ENCODE measurements around the gene OLFML1. TPM values are rescaled to one million over a fixed set of nuclear protein-coding genes. Genes with fewer than 3 reads are reported as not detected.

OLFML1 gene
- total and polyA plus RNA-seq, 2 of the 13 experiments (the other 11 are each of a cell fraction or from before 2014, with no cell fraction given), result 0.89 to 0.90 TPM

DNA sequence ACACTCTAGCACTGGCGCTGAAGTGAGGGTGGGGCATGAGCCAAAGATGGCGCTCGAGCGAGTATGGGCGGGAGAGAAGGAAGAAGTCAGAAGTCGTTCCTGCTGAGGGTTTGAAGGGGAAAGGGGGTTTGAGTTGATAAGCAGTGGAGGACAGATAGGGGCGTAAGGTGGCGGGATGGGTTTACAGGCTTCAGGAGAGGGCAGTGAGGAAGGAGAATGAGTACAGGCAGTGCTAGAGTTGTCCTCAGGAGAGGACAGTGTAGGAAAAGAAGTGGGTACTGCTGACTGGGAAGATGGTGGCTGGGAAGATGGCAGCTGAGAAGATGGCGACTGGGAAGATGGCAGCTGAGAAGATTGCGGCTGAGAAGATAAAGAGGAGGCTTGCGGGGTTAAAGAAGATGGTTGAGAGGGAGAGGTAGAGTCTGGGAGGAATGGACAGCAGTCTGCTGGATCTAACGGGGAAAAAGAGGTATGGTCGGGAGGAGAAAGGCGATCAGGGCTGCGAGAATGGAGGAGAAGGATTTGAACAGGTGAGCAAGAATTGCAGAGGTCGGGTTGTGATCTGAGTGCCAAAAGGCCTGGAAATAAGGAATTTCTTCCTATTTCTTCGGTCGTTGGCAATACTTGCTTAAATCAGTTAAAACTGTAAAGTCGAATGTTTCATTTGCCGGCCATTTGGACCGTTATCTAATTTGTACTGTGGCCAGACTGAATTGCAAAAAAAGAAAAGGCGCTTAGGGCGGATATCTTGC is 33.7 kb downstream of the OLFML1 start (continued):
- TF ChIP-seq, protein P1, sequence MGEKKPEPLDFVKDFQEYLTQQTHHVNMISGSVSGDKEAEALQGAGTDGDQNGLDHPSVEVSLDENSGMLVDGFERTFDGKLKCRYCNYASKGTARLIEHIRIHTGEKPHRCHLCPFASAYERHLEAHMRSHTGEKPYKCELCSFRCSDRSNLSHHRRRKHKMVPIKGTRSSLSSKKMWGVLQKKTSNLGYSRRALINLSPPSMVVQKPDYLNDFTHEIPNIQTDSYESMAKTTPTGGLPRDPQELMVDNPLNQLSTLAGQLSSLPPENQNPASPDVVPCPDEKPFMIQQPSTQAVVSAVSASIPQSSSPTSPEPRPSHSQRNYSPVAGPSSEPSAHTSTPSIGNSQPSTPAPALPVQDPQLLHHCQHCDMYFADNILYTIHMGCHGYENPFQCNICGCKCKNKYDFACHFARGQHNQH (CRISPR knock-in tag; IDR thresholded peaks at IDR 0.05), result no peak
- TF ChIP-seq ZSCAN25 (CRISPR knock-in tag; IDR thresholded peaks at IDR 0.05), result no peak
- no peak for TF ChIP-seq RORA (CRISPR knock-in tag; IDR thresholded peaks at IDR 0.05)
- TF ChIP-seq GPN1 (CRISPR knock-in tag; IDR thresholded peaks at IDR 0.05; ENCODE audit: borderline replicate concordance), result no peak
- TF ChIP-seq, protein P2, sequence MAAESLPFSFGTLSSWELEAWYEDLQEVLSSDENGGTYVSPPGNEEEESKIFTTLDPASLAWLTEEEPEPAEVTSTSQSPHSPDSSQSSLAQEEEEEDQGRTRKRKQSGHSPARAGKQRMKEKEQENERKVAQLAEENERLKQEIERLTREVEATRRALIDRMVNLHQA (CRISPR knock-in tag; IDR thresholded peaks at IDR 0.05), result no peak
- TF ChIP-seq, protein P3, sequence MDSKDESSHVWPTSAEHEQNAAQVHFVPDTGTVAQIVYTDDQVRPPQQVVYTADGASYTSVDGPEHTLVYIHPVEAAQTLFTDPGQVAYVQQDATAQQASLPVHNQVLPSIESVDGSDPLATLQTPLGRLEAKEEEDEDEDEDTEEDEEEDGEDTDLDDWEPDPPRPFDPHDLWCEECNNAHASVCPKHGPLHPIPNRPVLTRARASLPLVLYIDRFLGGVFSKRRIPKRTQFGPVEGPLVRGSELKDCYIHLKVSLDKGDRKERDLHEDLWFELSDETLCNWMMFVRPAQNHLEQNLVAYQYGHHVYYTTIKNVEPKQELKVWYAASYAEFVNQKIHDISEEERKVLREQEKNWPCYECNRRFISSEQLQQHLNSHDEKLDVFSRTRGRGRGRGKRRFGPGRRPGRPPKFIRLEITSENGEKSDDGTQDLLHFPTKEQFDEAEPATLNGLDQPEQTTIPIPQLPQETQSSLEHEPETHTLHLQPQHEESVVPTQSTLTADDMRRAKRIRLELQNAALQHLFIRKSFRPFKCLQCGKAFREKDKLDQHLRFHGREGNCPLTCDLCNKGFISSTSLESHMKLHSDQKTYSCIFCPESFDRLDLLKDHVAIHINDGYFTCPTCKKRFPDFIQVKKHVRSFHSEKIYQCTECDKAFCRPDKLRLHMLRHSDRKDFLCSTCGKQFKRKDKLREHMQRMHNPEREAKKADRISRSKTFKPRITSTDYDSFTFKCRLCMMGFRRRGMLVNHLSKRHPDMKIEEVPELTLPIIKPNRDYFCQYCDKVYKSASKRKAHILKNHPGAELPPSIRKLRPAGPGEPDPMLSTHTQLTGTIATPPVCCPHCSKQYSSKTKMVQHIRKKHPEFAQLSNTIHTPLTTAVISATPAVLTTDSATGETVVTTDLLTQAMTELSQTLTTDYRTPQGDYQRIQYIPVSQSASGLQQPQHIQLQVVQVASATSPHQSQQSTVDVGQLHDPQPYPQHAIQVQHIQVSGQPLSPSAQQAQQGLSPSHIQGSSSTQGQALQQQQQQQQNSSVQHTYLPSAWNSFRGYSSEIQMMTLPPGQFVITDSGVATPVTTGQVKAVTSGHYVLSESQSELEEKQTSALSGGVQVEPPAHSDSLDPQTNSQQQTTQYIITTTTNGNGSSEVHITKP (CRISPR knock-in tag; IDR thresholded peaks at IDR 0.05; ENCODE audit: low read depth), result no peak
- TF ChIP-seq PITX1 (CRISPR knock-in tag; IDR thresholded peaks at IDR 0.05), result no peak
- TF ChIP-seq EZH2 (conservative IDR thresholded peaks at IDR 0.05; ENCODE audit: low read depth, low read length), result no peak
- no peak for TF ChIP-seq ZNF367 (CRISPR knock-in tag; IDR thresholded peaks at IDR 0.05; ENCODE audit: borderline replicate concordance)
- TF ChIP-seq ZBTB1 (CRISPR knock-in tag; IDR thresholded peaks at IDR 0.05; ENCODE audit: borderline replicate concordance), result no peak
- TF ChIP-seq, protein P4, sequence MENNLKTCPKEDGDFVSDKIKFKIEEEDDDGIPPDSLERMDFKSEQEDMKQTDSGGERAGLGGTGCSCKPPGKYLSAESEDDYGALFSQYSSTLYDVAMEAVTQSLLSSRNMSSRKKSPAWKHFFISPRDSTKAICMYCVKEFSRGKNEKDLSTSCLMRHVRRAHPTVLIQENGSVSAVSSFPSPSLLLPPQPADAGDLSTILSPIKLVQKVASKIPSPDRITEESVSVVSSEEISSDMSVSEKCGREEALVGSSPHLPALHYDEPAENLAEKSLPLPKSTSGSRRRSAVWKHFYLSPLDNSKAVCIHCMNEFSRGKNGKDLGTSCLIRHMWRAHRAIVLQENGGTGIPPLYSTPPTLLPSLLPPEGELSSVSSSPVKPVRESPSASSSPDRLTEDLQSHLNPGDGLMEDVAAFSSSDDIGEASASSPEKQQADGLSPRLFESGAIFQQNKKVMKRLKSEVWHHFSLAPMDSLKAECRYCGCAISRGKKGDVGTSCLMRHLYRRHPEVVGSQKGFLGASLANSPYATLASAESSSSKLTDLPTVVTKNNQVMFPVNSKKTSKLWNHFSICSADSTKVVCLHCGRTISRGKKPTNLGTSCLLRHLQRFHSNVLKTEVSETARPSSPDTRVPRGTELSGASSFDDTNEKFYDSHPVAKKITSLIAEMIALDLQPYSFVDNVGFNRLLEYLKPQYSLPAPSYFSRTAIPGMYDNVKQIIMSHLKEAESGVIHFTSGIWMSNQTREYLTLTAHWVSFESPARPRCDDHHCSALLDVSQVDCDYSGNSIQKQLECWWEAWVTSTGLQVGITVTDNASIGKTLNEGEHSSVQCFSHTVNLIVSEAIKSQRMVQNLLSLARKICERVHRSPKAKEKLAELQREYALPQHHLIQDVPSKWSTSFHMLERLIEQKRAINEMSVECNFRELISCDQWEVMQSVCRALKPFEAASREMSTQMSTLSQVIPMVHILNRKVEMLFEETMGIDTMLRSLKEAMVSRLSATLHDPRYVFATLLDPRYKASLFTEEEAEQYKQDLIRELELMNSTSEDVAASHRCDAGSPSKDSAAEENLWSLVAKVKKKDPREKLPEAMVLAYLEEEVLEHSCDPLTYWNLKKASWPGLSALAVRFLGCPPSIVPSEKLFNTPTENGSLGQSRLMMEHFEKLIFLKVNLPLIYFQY (CRISPR knock-in tag; IDR thresholded peaks at IDR 0.05; ENCODE audit: borderline replicate concordance), result no peak
- TF ChIP-seq ZNF136 (CRISPR knock-in tag; IDR thresholded peaks at IDR 0.05; ENCODE audit: low read depth), result no peak
- TF ChIP-seq, protein P5, sequence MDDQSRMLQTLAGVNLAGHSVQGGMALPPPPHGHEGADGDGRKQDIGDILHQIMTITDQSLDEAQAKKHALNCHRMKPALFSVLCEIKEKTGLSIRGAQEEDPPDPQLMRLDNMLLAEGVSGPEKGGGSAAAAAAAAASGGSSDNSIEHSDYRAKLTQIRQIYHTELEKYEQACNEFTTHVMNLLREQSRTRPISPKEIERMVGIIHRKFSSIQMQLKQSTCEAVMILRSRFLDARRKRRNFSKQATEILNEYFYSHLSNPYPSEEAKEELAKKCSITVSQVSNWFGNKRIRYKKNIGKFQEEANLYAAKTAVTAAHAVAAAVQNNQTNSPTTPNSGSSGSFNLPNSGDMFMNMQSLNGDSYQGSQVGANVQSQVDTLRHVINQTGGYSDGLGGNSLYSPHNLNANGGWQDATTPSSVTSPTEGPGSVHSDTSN (CRISPR knock-in tag; IDR thresholded peaks at IDR 0.05; ENCODE audit: borderline replicate concordance), result no peak
- no peak for TF ChIP-seq ZFY (CRISPR knock-in tag; IDR thresholded peaks at IDR 0.05)
- TF ChIP-seq HMG20A (CRISPR knock-in tag; IDR thresholded peaks at IDR 0.05; ENCODE audit: borderline replicate concordance), result no peak

All from HepG2 (cell line).